Effector CD8-positive, alpha-beta T cell (primary cell): Measurements from ENCODE around the gene RAD51AP1.

ENCODE experiments used
- DNase-seq: peaks from one replicate; lab custom pipeline; 2025; lab: John Stamatoyannopoulos, UW

Gene RAD51AP1

DNA sequence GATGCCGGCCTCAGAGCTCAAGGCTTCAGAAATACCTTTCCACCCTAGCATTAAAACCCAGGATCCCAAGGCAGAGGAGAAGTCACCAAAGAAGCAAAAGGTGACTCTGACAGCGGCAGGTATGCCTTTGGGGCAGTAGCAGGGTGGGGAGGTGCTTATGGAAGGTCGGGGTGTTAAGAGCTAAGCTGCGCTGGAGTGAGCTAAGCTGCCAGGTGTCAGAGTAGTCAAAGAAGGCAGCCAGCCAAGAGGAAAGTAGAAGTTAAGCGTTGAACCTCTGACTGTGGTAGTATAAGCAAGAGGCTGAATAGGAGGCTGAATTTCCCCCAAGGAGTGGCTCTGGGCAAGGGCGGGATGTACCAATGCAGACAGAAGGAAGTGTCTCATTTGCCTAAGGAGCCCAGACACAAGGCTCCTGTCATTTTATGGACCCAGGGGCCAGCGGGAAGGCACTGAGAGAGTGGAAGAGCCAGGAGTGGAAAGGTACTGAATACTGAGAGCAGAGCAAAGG lies 52.5 kb downstream of the RAD51AP1 start:
- DNase-seq, result no peak

DNA sequence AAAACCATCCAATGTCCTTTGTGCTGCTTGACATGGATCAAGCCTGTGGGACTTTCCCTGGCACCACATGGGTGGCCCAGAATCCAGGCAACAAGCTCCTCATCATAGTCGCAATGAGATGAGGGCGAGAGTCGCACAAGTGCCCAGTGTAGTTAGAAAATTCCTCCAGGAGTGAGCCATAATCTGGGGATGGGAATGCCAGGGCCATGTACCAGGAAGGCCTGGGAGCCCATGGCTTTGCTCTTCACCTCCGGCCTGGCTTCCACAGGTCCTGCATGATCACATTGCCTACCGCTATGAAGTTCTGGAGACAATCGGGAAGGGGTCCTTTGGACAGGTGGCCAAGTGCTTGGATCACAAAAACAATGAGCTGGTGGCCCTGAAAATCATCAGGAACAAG lies 57.2 kb downstream of the RAD51AP1 start:
- no peak for DNase-seq

DNA sequence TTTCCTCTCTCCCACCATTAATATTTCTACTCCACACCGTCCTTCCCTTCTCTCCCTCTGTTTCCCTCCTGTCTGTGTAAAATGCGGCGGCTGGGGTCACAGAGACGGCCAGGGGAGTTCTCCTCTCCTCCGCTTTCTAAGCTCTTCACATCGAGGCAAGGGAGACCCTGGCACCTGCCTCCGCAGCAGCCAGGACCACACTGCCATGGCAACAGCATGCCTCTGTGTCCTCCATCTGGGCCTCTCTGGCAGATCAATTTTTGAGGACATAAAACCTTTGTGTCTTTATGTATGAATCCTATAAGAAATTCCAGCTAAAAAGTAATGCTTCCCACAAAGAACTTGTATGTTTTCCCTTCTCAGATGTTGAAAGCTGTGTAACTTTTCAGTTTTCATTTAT lies 64.7 kb downstream of the RAD51AP1 start:
- DNase-seq, result no peak

DNA sequence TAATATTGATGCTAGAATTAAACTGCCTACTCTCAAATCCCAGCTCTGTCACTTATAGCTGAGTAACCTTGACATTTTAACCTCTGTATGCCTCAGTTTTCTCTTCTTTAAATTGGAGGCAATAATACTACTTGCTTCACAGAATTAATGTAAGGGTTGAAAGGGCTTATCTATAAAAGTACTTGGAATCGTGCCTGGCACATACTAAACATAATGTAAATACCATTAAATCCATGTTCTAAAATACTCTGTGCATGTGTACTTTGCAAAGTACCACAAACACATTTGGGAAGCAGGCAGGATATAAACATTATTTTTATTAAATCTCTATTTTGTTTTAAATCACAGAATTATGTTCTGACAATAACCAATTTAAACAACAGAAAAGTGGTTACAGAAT lies 65.3 kb downstream of the RAD51AP1 start:
- DNase-seq, result no peak

DNA sequence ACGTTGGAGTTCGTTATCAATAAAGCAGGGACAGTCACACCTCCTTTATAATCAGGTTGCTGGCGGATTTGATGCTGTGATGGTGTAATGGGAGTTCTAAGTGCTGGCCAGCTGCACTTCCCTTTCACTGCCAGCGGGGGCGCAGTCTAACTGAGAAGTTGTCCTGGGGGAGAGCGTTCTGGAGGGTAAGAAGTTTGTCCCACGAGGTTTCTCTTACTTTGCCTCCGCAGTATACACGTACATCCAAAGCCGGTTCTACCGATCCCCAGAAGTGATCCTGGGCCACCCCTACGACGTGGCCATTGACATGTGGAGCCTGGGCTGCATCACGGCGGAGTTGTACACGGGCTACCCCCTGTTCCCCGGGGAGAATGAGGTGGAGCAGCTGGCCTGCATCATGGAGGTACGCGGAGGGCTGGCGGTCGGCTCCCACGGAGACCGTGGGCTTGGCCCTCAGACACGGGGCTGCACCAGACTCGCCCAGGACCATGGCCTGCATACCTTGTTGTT lies 66.0 kb downstream of the RAD51AP1 start:
- DNase-seq, result peak; percentile 57

DNA sequence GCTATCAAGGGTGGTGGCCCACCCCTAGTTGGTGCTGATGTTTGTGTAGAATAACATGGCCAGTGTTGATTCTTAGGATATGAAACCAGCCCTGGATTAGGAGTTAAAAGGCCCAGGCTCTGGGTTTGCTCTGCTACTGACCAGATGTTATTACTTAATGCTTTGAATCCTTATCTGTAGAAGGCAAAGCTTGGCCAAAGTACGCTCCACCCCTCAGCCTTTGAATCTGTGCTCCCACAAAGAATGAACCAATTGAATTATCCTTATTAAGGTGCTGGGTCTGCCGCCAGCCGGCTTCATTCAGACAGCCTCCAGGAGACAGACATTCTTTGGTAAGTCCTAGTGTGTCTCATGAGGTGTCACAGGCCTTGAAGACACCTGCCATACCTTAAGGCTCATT lies 68.4 kb downstream of the RAD51AP1 start:
- no peak for DNase-seq

DNA sequence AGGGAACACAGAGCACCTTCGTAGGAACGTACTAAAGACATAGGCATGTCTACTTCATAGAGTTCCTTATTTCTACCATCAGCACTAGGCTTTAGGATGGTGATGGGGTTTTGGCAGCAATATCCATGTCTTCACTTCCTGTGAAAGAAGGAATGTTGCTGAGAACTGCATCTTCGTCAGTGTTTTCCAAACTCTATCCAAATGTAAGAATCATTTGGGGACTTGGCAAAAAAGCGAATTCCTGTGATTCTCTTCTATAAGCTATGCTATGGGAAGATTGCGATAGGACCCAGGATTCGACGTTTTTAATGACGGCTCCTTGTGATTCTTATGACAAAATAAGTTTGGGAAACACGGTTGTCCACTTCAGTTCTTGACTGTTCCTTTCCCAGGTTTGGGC lies 70.4 kb downstream of the RAD51AP1 start:
- DNase-seq, result no peak
